IPS-18c (cell line): ENCODE data around the gene SIX1.

Experiments
- H3K4me3 ChIP-seq: 2 replicates; pipeline ENCODE4 v1.7.0; 2013; ENCODE audit warnings: low read depth, mild to moderate bottlenecking, low read length, moderate library complexity; ENCODE audit not compliant: insufficient read depth
- H3K9me3 ChIP-seq: one replicate; pipeline ENCODE4 v1.6.1; 2013; ENCODE audit warnings: mild to moderate bottlenecking, low read length, moderate library complexity; ENCODE audit not compliant: control insufficient read depth, insufficient read depth

SIX1 gene

GRCh38 chr14:60647081-60647836 is 2.0 kb downstream of the SIX1 start:
- Histone ChIP-seq H3K9me3 (no peaks in the 10 kb centered on the region), H3K4me3 (peak overlapping the region; percentile 55; the same call in 1 of the 2 replicates)

- no peaks in the 10 kb centered on the region for H3K9me3 ChIP-seq
- H3K4me3 ChIP-seq: no peak overlapping the region
Observed at GRCh38 chr14:60646226-60646818, 3.0 kb downstream of the SIX1 start.

- H3K4me3 ChIP-seq: no peak overlapping the region
- no peaks in the 10 kb centered on the region for H3K9me3 ChIP-seq
Observed at GRCh38 chr14:60645126-60645741, 4.0 kb downstream of the SIX1 start.

GRCh38 chr14:60644666-60645065 is 4.6 kb downstream of the SIX1 start:
- Histone ChIP-seq H3K9me3 (no peaks in the 10 kb centered on the region), H3K4me3 (no peak overlapping the region)

GRCh38 chr14:60643463-60644314 is 5.6 kb downstream of the SIX1 start:
- Histone ChIP-seq H3K4me3 (no peak overlapping the region), H3K9me3 (no peaks in the 10 kb centered on the region)

- H3K4me3 ChIP-seq: no peak overlapping the region
- no peaks in the 10 kb centered on the region for H3K9me3 ChIP-seq
Observed at GRCh38 chr14:60643141-60643462, 6.2 kb downstream of the SIX1 start.

- Histone ChIP-seq H3K4me3 (peak overlapping the region; percentile 34; the same call in 1 of the 2 replicates), H3K9me3 (no peaks in the 10 kb centered on the region)
Observed at GRCh38 chr14:60642270-60643140, 6.8 kb downstream of the SIX1 start.

GRCh38 chr14:60641742-60642269 is 7.5 kb downstream of the SIX1 start:
- H3K9me3 ChIP-seq: no peaks in the 10 kb centered on the region
- H3K4me3 ChIP-seq: peak overlapping the region; percentile 34; the same call in 1 of the 2 replicates

- no peak overlapping the region for H3K4me3 ChIP-seq
- no peaks in the 10 kb centered on the region for H3K9me3 ChIP-seq
Observed at GRCh38 chr14:60640859-60641741, 8.2 kb downstream of the SIX1 start.

- no peaks in the 10 kb centered on the region for H3K9me3 ChIP-seq
- no peak overlapping the region for H3K4me3 ChIP-seq
Observed at GRCh38 chr14:60639674-60640073, 9.6 kb downstream of the SIX1 start.

GRCh38 chr14:60637479-60638315 is 11.6 kb downstream of the SIX1 start:
- Histone ChIP-seq H3K9me3 (no peaks in the 10 kb centered on the region), H3K4me3 (peak overlapping the region; percentile 55)

GRCh38 chr14:60636879-60637478 is 12.3 kb downstream of the SIX1 start:
- peak overlapping the region; percentile 55 for H3K4me3 ChIP-seq
- H3K9me3 ChIP-seq: no peaks in the 10 kb centered on the region

- no peak overlapping the region for H3K4me3 ChIP-seq
Observed at GRCh38 chr14:60634153-60634552, 15.1 kb downstream of the SIX1 start.

GRCh38 chr14:60632777-60633176 is 16.5 kb downstream of the SIX1 start:
- no peaks in the 10 kb centered on the region for H3K9me3 ChIP-seq
- no peak overlapping the region for H3K4me3 ChIP-seq

More at GRCh38 chr14:60634153-60634552, 15.1 kb downstream of the SIX1 start:
- H3K9me3 ChIP-seq: no peaks in the 10 kb centered on the region
